Gastroesophageal sphincter (tissue), 4 donors: ENCODE measurements around the gene SSTR3. TPM values are rescaled to one million over a fixed set of nuclear protein-coding genes. Genes with fewer than 3 reads are reported as not detected.

ENCODE experiments used
- ATAC-seq: fragments of 150-250 bp; one replicate; pipeline ENCODE4 v1.9.1; 2016; ENCODE audit warnings: mild to moderate bottlenecking, moderate library complexity
- H3K27ac ChIP-seq, 4 donors: fragments of 200-600 bp; sonication (generic) in 3 of 4; 1 replicate in 3 of 4; 2 replicates in 1 of 4; pipeline ENCODE4 v1.5.1; 2016 to 2019
- H3K27me3 ChIP-seq: fragments of 200-600 bp; sonication (generic); one replicate; pipeline ENCODE4 v1.5.1; 2019
- H3K36me3 ChIP-seq, 2 donors: fragments of 200-600 bp; sonication (generic); one replicate each; pipeline ENCODE4 v1.5.1; 2019; ENCODE audit warnings: control low read depth in 1 of 2
- H3K4me1 ChIP-seq, 3 donors: fragments of 200-600 bp; sonication (generic); 1 replicate in 2 of 3; 2 replicates in 1 of 3; pipeline ENCODE4 v1.5.1; 2016 to 2019; ENCODE audit warnings: control low read depth in 2 of 3
- H3K4me3 ChIP-seq, 2 donors: fragments of 200-600 bp; sonication (generic); one replicate each; pipeline ENCODE4 v1.5.1; 2019; ENCODE audit warnings: mild to moderate bottlenecking in 1 of 2, moderate library complexity in 1 of 2
- H3K9me3 ChIP-seq, 3 donors: fragments of 200-600 bp; sonication (generic); one replicate each; pipeline ENCODE4 v1.5.1; 2017 to 2019; ENCODE audit warnings: control low read depth in 2 of 3
- EP300 ChIP-seq: sonication (generic); formaldehyde crosslinking; IDR thresholded peaks from one replicate; pipeline ENCODE4 v1.6.1; 2017; ENCODE audit warnings: antibody characterized with exemption, mild to moderate bottlenecking
- POLR2A ChIP-seq, 2 donors: fragments of 450-650 bp; IDR thresholded peaks; one replicate each; pipeline ENCODE4 v1.6.1; 2017; ENCODE audit warnings: antibody characterized with exemption in 2 of 2, mild to moderate bottlenecking in 2 of 2, moderate library complexity in 1 of 2
- POLR2AphosphoS5 ChIP-seq: sonication (generic); formaldehyde crosslinking; IDR thresholded peaks from one replicate; pipeline ENCODE4 v1.6.1; 2017; ENCODE audit warnings: antibody characterized with exemption
- WGBS, 2 donors: methylation state at CpG; one replicate each; pipeline ENCODE4 v1.1.5; 2018; ENCODE audit warnings: low coverage in 1 of 2; 5-methylcytosine and 5-hydroxymethylcytosine counted together
- total RNA-seq, 4 donors: library from RNA; depleted of rRNA; stranded (reverse); fragments of >200 nt; gene quantifications; one replicate each; pipeline ENCODE4 v1.1.0, GENCODE V29; 2016
- TF ChIP-seq, protein P1 (sequence below), 4 experiments: fragments of 200-600 bp in 2 of 4; fragments of 450-650 bp in 2 of 4; sonication (generic) in 1 of 4; IDR thresholded peaks; one replicate each; pipeline ENCODE4 v1.5.1; 2017 to 2019; ENCODE audit warnings: antibody characterized with exemption in 4 of 4, mild to moderate bottlenecking in 2 of 4, moderate library complexity in 2 of 4

SSTR3 gene
- total RNA-seq, 4 donors from 2014 or later, result not detected

DNA sequence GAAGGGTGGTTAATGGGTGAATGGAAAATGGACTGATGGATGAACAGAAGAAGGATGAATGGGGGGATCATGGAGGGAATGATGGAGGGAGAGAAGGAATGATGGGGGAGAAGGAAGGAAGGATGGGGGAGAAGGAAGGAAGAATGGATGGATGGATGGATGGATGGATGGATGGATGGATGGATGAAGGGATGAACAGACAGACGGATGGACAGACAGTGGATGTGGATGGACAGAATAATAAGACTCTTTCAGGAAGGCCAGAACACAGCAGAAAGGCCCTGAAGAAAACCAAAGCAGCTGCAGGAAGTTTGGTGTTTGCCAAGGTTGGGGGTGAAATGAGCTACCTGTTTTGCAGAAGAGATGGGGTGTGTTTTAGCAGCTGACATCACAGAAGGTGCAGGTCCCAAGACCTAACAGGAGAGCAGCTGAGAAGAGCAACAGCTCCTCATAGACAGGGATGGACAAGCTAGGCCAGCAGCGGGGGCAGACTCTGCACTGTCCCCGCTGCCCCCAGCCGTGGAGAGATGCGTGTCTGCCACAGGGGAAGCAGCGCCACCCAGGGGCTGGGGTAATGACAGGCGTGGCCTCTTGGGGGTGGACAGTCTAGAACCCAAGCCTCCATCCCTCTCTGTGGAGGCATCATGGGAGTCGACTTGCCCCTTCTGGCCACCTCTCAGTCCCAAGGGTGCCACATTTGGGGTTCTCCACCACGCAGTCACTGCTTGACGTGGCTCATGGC, 42.2 kb downstream of the SSTR3 start:
- H3K4me3 ChIP-seq, result no peak overlapping the region
- no peaks in the 10 kb centered on the region for H3K36me3 ChIP-seq
- TF ChIP-seq EP300 (no peak), POLR2AphosphoS5 (no peak), POLR2A (IDR thresholded peaks at IDR 0.05) (no peak)
- TF ChIP-seq, protein P1, sequence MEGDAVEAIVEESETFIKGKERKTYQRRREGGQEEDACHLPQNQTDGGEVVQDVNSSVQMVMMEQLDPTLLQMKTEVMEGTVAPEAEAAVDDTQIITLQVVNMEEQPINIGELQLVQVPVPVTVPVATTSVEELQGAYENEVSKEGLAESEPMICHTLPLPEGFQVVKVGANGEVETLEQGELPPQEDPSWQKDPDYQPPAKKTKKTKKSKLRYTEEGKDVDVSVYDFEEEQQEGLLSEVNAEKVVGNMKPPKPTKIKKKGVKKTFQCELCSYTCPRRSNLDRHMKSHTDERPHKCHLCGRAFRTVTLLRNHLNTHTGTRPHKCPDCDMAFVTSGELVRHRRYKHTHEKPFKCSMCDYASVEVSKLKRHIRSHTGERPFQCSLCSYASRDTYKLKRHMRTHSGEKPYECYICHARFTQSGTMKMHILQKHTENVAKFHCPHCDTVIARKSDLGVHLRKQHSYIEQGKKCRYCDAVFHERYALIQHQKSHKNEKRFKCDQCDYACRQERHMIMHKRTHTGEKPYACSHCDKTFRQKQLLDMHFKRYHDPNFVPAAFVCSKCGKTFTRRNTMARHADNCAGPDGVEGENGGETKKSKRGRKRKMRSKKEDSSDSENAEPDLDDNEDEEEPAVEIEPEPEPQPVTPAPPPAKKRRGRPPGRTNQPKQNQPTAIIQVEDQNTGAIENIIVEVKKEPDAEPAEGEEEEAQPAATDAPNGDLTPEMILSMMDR (IDR thresholded peaks at IDR 0.05), result no peak
- ATAC-seq, result no peak
- no peaks in the 10 kb centered on the region for H3K9me3 ChIP-seq
- peaks cover 0 to 26% (median 10%) of the 10 kb centered on the region in 3 donors for H3K4me1 ChIP-seq
- no peak overlapping the region for H3K27ac ChIP-seq
- peaks cover 4% of the 10 kb centered on the region for H3K27me3 ChIP-seq
- WGBS, 2 donors, result 81 to 86% methylated on average over 1 to 3 of the region's 10 CpGs

DNA sequence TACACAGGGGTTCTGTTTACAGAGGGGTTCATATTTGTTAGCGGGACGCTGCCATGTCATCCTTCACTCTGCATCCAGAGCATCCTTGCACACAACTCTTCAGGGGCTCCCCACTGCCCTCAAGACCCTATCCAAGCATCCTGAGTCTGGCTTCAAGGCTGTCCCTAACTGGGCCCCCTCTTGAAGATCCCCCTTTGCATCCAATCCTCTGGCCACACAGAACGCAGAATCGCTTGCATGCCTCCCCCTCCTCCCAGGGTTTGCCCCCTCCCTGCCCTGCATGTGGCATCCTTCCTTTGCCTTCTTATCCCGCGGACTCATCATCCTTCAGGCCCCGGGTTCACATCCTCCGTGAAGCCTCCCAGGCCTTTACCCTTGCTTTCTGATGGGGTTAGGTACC, 42.9 kb downstream of the SSTR3 start:
- WGBS, 2 donors, result 38 to 93% methylated on average over 2 to 8 of the region's 8 CpGs
- no peak overlapping the region for H3K4me3 ChIP-seq

DNA sequence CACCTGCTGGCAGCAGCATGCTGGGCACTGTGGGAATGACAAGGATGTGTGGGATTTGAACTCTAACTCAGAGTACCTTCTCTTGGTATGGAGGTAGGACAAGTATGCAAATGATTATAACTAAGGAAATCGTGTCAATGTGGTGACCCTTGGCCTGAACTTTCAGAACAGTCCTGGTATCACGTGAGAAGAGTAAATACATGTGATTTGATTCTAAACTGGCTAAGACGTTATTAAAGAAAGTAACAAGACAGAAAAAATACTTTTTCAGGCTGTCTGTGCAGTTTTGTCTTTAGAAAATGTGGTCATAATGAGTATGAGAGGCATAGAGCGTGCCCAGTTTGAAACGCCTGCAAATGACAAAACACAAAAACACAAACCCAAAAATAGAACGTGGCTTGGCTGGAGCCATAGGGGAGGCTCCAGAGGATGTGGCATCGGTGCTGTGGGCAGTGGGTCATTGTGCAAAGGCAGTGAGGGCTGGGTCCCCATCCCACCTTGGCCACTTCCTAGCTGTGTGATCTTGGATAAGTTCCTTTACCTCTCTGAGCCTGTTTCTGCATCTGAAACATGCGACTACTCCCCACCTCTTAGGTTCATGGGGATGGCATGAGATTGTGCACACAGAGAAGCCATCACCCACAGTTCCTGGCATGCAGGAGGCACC, 44.2 kb downstream of the SSTR3 start:
- H3K36me3 ChIP-seq, result no peaks in the 10 kb centered on the region
- peak overlapping the region in 3 of 4 donors; percentile 3 to 58 (median 38) for H3K27ac ChIP-seq
- no peak overlapping the region for H3K4me3 ChIP-seq
- H3K9me3 ChIP-seq, result no peaks in the 10 kb centered on the region
- no peak for ATAC-seq
- TF ChIP-seq EP300, result no peak
- TF ChIP-seq, protein P1 (IDR thresholded peaks at IDR 0.05), result no peak
- TF ChIP-seq POLR2A (IDR thresholded peaks at IDR 0.05), result no peak
- TF ChIP-seq POLR2AphosphoS5, result no peak
- peaks cover 13% of the 10 kb centered on the region for H3K27me3 ChIP-seq
- H3K4me1 ChIP-seq, result peaks cover 0 to 26% (median 10%) of the 10 kb centered on the region in 3 donors
- WGBS, 2 donors, result 19 to 35% methylated on average over 7 of the region's 8 CpGs

More for the DNA sequence above, 42.9 kb downstream of the SSTR3 start:
- Histone ChIP-seq H3K36me3 (no peaks in the 10 kb centered on the region), H3K27me3 (peaks cover 4% of the 10 kb centered on the region), H3K27ac (no peak overlapping the region), H3K9me3 (no peaks in the 10 kb centered on the region), H3K4me1 (peaks cover 0 to 26% (median 10%) of the 10 kb centered on the region in 3 donors)
- ATAC-seq, result no peak
- TF ChIP-seq EP300 (no peak), POLR2AphosphoS5 (no peak), POLR2A (IDR thresholded peaks at IDR 0.05) (no peak)
- TF ChIP-seq, protein P1 (IDR thresholded peaks at IDR 0.05), result no peak

DNA sequence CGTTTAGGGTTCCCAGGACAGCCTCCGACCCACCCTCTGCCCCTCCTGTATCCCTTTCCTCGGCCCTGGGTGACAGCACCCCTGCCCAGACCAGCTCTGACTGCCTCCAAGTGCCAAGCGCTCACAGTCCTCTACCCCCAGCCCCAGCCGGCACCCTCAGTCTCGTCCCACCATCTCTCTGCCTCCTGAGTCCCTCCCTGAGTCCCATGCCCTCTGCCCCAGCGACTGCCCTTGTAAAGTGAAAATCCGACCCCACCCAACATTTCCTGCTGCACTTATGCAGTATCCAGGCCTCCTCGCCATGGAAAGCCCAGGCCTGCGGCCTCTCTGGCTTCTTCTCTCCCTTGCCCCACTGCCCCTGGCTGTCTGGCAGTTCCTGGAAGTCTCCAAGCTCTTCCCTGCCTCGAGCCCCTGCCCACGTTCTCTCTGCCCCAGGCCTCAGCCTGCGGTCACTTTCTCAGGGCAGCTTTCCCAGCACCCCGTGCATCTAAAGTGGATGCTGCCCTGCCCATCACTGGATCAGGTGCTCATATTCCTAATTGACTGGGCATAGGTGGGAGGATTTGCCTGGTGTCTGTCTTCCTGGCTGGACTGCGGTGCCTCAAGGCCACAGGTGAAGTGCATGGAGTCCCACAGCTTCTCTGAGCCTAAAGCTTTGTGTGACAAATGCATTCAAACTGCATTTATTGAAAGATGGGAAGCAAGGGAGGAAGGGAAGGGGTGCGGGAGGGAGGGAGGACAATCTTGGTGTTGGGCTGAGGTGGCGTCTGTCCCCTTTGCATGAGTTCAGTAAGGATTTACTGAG, 44.9 kb downstream of the SSTR3 start:
- Histone ChIP-seq H3K36me3 (no peaks in the 10 kb centered on the region), H3K4me3 (no peak overlapping the region), H3K27ac (peak overlapping the region in 3 of 4 donors; percentile 18 to 58 (median 38)), H3K27me3 (peaks cover 19% of the 10 kb centered on the region), H3K9me3 (no peaks in the 10 kb centered on the region), H3K4me1 (peaks cover 0 to 26% (median 10%) of the 10 kb centered on the region in 3 donors)
- 50 to 64% methylated on average over 5 to 11 of the region's 17 CpGs for WGBS, 2 donors
- TF ChIP-seq, protein P1 (IDR thresholded peaks at IDR 0.05), result no peak
- TF ChIP-seq EP300 (no peak), POLR2A (IDR thresholded peaks at IDR 0.05) (no peak), POLR2AphosphoS5 (no peak)
- ATAC-seq, result no peak
